GM21737 (cell line): ENCODE results near the gene ENTPD8.
"Not testable (repeated sequence)": the region's sequence is repeated elsewhere in the genome, so short reads cannot be mapped to it uniquely, and the experiment has no call there.

Source experiments
- ATAC-seq: cut with Tn5 transposase; IDR thresholded peaks from one replicate; pipeline ENCODE4 v1.9.1; 2021; ENCODE audit warnings: mild to moderate bottlenecking, moderate library complexity; ENCODE audit not compliant: unreplicated experiment

The ENTPD8 gene

GRCh38 chr9:137416006-137416562 lies 25.1 kb downstream of the ENTPD8 start:
- no peak for ATAC-seq

DNA sequence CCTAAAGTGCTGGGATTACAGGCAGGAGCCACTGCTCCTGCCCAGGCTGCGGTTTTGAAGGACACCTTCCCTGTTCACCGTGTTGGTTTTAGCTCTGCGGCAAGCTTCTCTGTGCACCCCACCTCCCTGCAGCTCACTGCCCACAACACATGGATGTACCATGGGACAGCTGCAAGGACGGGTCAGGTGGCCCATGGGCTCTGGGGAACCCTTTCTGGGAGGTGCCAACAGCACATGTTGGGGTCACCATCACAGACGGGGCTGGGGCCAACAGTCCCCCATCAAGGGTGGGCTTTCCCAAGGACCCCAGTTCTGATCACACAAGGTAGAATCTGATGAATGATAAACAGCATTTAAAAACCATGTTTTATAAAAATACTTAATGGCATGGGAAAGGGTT lies 25.7 kb downstream of the ENTPD8 start:
- no peak for ATAC-seq

DNA sequence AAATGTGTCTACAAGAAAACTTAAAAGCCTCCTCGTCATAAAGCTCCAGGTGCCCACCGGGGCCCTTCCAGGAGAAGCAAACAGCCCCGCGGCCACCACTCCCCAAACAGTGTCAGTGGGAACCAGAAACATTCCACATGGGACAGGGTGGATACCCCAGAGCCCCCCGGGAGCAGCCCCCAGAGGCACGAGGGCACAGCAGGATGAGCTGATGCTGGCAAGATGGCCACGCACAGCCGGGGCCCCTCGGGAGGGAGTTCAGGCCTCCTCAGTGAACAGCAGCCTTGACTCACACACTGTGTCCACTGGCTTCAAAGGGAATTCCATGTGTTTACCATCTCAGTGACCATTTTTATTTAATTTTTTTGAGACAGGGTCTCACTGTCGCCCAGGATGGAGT lies 28.7 kb downstream of the ENTPD8 start:
- no peak for ATAC-seq

GRCh38 chr9:137411645-137412380 lies 29.3 kb downstream of the ENTPD8 start:
- no peak for ATAC-seq

- ATAC-seq = no peak
Measured at GRCh38 chr9:137411260-137411644, 29.9 kb downstream of the ENTPD8 start.

DNA sequence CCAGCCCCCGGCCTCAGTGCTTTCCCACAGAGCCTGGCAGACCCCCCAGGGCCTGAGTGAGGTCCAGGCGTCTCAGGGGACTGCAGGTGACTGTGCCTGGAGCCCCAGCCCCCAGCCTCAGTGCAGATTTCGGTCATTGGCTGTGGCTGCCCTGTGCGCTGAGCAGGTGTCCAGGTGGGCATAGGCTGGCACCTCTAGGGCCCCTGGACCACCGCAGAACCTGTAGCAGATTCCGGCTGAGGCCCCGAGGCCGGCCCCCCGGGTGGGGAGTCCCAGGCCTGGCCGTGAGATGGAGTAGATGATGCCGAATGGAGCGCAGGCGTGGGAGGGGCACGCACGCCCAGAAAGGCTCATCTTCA lies 30.3 kb downstream of the ENTPD8 start:
- no peak for ATAC-seq

DNA sequence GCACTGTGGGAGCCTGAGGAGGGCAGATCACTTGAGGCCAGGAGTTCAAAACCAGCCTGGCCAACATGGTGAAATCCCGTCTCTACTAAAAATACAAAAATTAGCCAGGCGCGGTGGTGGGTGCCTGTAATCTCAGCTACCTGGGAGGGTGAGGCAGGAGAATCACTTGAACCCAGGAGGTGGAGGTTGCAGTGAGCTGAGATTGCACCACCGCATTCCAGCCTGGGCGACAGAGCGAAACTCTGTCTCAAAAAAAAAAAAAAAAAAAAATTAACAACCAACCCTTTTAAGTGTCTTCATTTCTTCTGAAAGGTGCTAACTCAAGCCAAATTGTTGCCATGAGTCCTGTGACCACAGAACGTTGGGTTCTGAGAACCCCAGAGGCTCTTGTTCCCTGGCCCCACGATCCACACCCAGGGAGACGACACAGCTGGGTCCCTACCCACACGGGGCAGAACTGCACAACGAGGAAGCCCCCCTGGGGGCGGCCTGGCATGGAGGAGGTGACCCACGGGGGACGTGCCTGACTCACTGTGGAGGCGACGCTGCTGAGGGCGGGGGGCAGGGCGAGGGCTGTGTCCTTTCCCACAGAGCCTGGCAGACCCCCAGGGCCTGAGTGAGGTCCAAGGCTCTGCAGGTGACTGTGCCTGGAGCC lies 30.8 kb downstream of the ENTPD8 start:
- not testable (repeated sequence) for ATAC-seq

DNA sequence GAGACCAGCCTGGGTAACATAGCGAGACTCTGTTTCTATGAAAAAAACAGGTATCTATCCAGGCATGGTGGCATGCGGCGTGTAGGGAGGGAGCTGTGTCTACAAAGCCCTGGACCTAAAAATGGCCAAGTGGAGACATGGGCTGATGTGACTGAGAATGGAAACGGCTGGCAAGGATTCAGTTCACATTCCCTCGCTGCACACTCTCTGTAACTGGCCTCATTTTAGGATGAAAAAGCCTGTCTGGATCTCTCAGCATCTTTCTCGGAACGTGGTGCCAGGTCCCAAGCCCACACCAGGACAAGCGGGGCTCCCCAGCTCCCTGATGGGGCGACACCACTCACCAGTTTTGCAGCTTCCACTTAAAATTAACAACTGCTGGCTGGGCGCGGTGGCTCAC lies 31.6 kb downstream of the ENTPD8 start:
- ATAC-seq = no peak

DNA sequence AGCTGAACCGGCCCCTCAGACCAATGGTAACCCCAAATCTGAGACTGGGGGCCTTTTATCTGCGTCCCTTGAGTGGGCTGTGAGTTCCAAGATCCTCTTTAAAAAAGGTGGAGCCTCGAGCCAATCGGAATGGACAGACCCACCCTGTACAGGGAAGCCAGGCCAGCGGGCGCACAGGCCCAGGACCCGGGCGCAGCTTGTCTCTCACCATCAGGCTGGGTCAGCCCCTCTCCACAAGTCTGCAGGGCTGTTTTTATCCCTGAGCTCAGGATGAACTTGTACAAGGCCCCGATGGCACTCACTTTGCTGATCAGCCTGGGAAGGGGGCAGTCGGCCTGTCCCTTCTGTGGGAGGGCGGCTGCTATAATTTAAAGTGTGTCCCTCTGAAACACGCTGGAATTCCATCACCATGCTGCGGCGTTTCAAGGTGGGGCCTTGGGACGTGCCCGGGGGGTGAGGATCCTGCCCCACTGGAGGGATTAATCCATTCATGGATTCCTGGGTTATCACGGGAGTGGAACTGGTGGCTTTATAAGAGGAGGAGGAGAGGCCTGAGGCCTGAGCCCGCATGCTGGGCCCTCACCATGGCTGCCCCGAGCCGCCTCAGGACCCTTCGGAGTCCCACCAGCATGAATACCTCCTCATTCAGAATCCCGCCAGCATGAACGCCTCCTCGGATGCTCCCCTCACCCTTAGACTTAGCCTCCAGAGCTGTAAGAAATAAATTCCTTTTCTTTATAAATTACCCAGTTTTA lies 32.3 kb downstream of the ENTPD8 start:
- ATAC-seq = no peak

DNA sequence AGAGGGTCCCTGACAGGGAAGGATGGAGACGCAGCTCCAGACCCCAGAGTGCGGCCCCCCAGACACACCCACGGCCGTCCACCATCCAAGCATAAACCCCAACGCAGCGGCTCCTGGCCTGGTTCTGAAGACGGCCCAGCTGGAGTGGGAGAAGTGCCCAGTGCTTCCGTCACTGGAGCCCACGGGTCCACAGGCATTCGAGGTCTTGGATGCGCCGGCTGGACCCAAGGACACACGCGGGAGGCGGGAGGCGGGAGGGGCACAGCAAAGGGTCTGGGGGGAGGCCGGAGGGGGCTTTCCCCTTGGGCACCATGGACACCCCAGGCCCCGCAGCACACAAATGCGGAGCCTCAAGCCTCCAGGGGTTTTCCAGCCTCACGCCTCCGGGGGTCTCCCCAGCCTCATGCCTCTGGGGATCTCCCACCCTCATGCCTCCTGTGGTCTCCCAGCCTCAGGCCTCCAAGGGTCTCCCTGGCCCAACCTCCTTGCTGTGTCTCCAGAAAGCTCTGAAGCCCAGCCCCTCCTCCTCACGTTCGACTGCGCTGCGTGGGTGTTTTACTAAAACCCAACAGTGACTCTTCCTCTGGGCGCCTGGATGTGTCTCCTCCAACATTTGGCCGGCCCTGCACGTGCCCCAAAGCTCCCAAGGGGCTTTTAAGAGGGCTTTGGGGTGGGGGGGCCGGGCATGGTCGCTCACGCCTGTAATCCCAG lies 33.4 kb downstream of the ENTPD8 start:
- no peak for ATAC-seq

DNA sequence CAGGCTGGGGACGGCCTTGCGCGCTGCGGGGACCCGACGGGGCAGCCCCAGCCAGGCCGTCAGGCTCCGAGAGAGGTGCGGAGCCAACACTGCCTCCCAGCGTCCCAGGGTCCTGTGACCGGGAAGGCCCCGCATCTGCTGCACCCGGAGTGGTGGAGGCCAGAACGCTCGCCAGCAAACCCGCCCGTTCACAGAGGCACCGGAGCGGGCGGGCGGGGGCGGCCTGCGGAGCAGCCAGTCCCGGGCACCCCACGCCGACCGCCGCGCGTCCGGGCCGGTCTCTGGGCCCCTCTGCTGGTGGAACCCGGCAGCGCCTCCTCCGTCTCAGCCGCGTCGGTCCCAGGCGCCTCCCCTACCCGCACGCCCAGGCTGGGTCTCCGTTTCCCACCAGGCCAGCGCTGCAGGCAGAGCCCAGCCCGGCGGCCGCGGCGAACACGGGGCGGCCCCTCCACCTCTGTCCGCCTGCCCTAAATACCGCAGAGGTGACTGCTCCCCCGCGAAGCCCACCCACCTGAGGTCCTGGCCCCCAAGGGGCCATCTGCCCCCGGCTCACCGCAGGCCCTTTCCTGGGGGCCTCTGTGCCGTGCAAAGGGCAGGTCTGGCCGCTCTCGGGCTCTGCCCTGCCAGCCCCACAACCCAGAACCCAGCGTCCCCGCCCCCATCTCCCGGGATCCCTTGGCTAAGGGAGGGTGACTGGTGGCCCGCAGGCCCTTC lies 34.1 kb downstream of the ENTPD8 start:
- ATAC-seq = no peak

DNA sequence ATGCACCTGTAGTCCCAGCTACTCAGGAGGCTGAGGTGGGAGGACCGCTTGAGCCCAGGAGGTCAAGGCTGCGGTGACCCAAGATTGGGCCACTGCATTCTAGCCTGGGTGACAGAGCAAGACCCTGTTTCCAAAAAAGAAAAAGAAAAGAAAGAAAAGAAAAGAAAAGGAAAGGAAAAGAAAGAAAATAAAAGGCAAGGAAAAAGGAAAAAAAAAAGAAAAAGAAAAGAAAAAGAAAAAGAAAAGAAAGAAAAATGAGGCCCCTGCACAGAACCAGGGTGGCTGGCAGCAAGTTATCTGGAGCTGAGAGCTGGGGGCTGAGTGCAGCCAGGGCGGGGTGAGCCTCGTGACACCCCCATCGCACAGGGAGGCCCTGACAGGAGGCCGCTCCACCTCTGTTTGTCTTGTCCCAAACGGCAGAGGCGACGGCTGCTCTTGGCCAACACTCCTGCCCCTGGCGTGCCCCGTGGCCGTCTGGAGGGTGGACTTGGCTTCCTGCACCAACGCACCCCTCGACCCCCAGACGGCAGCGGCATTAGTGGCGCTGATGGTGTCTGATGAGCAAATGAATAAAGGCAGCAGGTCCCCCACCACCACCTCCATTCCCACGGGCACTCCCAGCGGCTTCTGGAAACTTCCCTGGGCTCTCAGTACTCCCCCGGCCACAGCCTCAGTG lies 34.9 kb downstream of the ENTPD8 start:
- no peak for ATAC-seq

DNA sequence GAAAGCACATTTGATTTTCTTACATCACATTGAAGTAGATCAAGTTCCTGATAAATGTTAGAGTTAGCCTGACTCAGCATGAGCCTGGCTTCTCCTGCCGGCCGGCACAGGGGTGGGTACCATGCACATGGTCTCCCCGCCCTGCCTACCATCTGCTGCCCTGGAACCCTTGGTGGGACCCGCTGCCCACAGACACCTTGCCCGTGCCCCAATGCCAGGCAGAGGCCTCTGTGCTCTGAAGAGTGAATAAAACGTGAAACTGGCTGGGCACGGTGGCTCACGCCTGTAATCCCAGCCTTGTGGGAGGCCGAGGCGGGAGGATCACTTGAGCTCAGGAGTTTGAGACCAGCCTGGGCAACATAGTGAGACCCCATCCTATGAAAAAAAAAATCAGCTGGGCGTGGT lies 35.5 kb downstream of the ENTPD8 start:
- no peak for ATAC-seq

DNA sequence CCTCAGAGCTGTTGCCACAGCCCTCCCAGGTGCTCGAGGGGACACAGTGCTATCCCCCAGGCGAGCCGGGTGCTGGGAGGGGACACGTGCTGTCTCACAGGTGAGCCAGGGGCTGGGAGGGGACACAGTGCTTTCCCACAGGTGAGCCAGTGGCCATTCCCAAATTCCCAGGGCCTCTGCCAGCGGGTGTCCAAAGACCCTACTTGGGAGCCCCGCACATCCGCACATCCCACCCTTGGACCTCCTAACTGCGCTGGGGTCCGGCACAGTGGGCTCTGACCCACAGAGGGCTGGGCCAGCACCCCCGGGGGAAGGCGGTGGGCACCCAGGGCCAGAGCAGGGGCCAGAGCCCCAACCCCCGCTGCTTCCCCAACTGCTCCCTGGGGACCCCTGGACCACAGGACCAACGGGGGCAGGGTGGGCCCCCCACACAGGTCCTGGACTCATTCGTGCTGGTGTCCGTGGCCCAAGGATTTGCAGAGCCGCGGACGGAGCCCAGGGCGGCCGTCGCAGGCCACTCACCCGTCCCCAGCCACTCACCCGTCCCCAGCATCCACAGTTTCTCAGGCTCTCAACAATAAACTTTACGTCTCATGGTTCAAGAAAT lies 36.1 kb downstream of the ENTPD8 start:
- no peak for ATAC-seq

GRCh38 chr9:137403269-137403668 lies 37.9 kb downstream of the ENTPD8 start:
- no peak for ATAC-seq

- no peak for ATAC-seq
Measured at GRCh38 chr9:137402746-137403145, 38.4 kb downstream of the ENTPD8 start.

DNA sequence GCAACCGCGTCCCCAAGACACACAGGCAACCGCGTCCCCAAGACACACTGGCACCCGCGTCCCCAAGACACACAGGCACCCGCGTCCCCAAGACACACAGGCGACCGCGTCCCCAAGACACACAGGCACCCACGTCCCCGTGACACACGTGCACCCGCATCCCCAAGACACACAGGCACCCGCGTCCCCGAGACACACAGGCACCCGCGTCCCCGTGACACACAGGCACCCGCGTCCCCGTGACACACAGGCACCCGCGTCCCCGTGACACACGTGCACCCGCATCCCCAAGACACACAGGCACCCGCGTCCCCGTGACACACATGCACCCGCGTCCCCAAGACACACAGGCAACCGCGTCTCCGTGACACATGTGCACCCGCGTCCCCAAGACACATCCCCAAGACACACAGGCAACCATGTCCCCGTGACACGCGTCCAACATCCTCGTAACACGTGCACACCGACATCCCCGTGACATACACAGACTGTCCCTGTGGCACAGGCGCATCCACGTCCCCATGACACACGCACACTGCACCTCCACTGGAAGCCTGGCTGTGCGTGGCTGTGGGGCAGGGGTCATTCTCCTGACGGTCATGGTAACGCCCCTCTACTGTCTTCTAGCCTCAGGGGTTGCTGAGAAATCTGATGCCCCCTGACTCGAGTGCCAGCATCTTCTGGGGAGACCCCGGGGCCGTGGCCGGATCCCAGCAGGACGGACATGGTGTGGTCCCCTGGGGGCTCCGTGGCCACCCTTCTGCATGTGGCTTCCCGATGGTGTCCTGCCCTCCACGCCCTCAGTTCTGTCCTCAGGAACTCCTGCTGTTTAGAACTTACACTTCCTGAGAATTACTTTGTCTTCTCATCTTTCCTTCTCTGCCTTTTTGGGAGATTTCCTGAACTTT lies 42.3 kb downstream of the ENTPD8 start:
- ATAC-seq = no peak

- ATAC-seq = no peak
Measured at GRCh38 chr9:137397675-137398423, 43.3 kb downstream of the ENTPD8 start.
